H1 (cell line): ENCODE data around the gene ITFG2.

Experiments used
- BACH1 ChIP-seq: IDR thresholded peaks from 2 replicates; pipeline ENCODE4 v1.6.1; 2012; ENCODE audit warnings: low read length, improper control_type of control experiment
- GTF2F1 ChIP-seq: IDR thresholded peaks from 2 replicates; pipeline ENCODE4 v1.6.1; 2012; ENCODE audit warnings: low read depth, low read length, improper control_type of control experiment, borderline replicate concordance
- POLR2A ChIP-seq, 2 experiments: IDR thresholded peaks; 1 replicate in 1 of 2; 2 replicates in 1 of 2; pipeline ENCODE4 v1.6.1; 2011; ENCODE audit warnings: low read depth in 2 of 2, low read length in 2 of 2, mild to moderate bottlenecking in 2 of 2; ENCODE audit errors: control extremely low read depth in 1 of 2
- POLR2AphosphoS5 ChIP-seq: IDR thresholded peaks from 2 replicates; pipeline ENCODE4 v1.6.1; 2011; ENCODE audit warnings: low read depth, low read length

GRCh38 chr12:2773199-2773875 is 39.1 kb upstream of the ITFG2 start:
- TF ChIP-seq BACH1 (no peak), GTF2F1 (no peak), POLR2AphosphoS5 (no peak), POLR2A (IDR thresholded peaks at IDR 0.05; ENCODE audit: control extremely low read depth in 1 of 2, low read depth in 2 of 2, low read length in 2 of 2) (no peak)
